Endothelial cell of umbilical vein (primary cell): ENCODE measurements around the gene VRTN.

Experiments
- CTCF ChIP-seq, 2 donors: IDR thresholded peaks; 1 replicate in 1 of 2; 2 replicates in 1 of 2; pipeline ENCODE4 v1.5.1; 2011; ENCODE audit warnings: low read length in 2 of 2, mild to moderate bottlenecking in 2 of 2, moderate library complexity in 2 of 2, control low read depth in 1 of 2, inconsistent platforms in 1 of 2, low read depth in 1 of 2; ENCODE audit not compliant: insufficient read depth in 1 of 2; ENCODE audit errors: extremely low read depth in 1 of 2
- EZH2 ChIP-seq: IDR thresholded peaks from 2 replicates; pipeline ENCODE4 v1.6.1; 2012; ENCODE audit warnings: borderline replicate concordance, low read depth, mild to moderate bottlenecking, moderate library complexity, low read length, inconsistent platforms; ENCODE audit not compliant: severe bottlenecking
- MYC ChIP-seq: IDR thresholded peaks from one replicate; pipeline ENCODE4 v1.6.1; 2011; ENCODE audit warnings: mild to moderate bottlenecking, low read depth, low read length
- POLR2A ChIP-seq: IDR thresholded peaks from 2 replicates; pipeline ENCODE4 v1.6.1; 2012; ENCODE audit warnings: low read depth, mild to moderate bottlenecking, control low read depth, low read length

GRCh38 chr14:74368441-74368840 lies 20.2 kb downstream of the VRTN start:
- TF ChIP-seq CTCF (IDR thresholded peaks at IDR 0.05; ENCODE audit: extremely low read depth in 1 of 2, insufficient read depth in 1 of 2, low read depth in 1 of 2, low read length in 2 of 2) (no peak), EZH2 (no peak), MYC (no peak), POLR2A (no peak)
